HL-60 (cell line): Measurements from ENCODE around the gene TPM3.

Experiments used
- DNase-seq, 2 experiments: peaks; one replicate each; pipeline ENCODE4 v3.0.0-alpha.2; 2010 to 2020; ENCODE audit warnings: low read depth in 1 of 2, low spot score in 1 of 2
- H3K27ac ChIP-seq: fragments of 250-450 bp; sonication (Bioruptor Pico); replicated peaks from 2 replicates; pipeline ENCODE4 v1.5.1; 2020; ENCODE audit warnings: mild to moderate bottlenecking, moderate library complexity
- H3K27me3 ChIP-seq: fragments of 250-450 bp; sonication (Bioruptor Pico); 2 replicates; pipeline ENCODE4 v1.5.1; 2021; ENCODE audit warnings: mild to moderate bottlenecking, moderate library complexity; ENCODE audit not compliant: insufficient read depth, poor library complexity, severe bottlenecking
- H3K4me3 ChIP-seq: replicated peaks from 2 replicates; pipeline ENCODE4 v1.5.1; 2011; ENCODE audit warnings: mild to moderate bottlenecking, control low read depth, low read length; ENCODE audit not compliant: insufficient read depth
- GABPA ChIP-seq: IDR thresholded peaks from 2 replicates; pipeline ENCODE4 v1.6.1; 2012; ENCODE audit warnings: low read depth
- POLR2AphosphoS5 ChIP-seq: IDR thresholded peaks from 2 replicates; pipeline ENCODE4 v1.6.1; 2012; ENCODE audit warnings: low read depth
- SPI1 ChIP-seq: IDR thresholded peaks from 2 replicates; pipeline ENCODE4 v1.6.1; 2012; ENCODE audit warnings: low read depth, mild to moderate bottlenecking, borderline replicate concordance
- TF ChIP-seq, protein P1 (sequence below): IDR thresholded peaks from one replicate; pipeline ENCODE4 v1.5.1; 2011; ENCODE audit warnings: low read length, control low read depth, inconsistent platforms; ENCODE audit not compliant: insufficient read depth
- TF ChIP-seq, protein P2 (sequence below): IDR thresholded peaks from 2 replicates; pipeline ENCODE4 v1.6.1; 2012; ENCODE audit warnings: low read depth; ENCODE audit not compliant: insufficient replicate concordance

TPM3 gene

DNA sequence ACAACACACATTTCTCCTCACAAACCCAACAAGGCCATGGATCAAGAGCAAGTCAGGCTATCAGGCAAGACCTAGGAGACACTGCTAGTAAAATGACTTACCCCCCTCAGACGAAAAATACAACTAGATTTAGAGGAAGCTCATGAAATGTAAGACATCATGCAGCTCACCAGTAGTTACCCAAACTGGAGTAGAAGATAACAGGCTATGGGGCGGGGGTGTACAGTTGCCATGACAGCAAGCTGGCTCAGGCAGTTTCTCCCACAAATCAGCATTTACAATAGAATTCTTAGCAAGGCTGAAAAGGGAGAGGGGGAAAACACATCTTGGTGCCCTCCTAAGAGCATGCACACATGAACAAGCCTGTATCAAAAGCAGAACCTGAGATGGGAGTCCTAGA, 13.9 kb downstream of the TPM3 start:
- Histone ChIP-seq H3K27me3 (no peaks in the 10 kb centered on the region), H3K4me3 (no peak overlapping the region), H3K27ac (peak overlapping the region; percentile 44)
- TF ChIP-seq SPI1 (no peak), POLR2AphosphoS5 (no peak), GABPA (no peak)
- TF ChIP-seq, protein P1, sequence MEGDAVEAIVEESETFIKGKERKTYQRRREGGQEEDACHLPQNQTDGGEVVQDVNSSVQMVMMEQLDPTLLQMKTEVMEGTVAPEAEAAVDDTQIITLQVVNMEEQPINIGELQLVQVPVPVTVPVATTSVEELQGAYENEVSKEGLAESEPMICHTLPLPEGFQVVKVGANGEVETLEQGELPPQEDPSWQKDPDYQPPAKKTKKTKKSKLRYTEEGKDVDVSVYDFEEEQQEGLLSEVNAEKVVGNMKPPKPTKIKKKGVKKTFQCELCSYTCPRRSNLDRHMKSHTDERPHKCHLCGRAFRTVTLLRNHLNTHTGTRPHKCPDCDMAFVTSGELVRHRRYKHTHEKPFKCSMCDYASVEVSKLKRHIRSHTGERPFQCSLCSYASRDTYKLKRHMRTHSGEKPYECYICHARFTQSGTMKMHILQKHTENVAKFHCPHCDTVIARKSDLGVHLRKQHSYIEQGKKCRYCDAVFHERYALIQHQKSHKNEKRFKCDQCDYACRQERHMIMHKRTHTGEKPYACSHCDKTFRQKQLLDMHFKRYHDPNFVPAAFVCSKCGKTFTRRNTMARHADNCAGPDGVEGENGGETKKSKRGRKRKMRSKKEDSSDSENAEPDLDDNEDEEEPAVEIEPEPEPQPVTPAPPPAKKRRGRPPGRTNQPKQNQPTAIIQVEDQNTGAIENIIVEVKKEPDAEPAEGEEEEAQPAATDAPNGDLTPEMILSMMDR, result no peak
- TF ChIP-seq, protein P2, sequence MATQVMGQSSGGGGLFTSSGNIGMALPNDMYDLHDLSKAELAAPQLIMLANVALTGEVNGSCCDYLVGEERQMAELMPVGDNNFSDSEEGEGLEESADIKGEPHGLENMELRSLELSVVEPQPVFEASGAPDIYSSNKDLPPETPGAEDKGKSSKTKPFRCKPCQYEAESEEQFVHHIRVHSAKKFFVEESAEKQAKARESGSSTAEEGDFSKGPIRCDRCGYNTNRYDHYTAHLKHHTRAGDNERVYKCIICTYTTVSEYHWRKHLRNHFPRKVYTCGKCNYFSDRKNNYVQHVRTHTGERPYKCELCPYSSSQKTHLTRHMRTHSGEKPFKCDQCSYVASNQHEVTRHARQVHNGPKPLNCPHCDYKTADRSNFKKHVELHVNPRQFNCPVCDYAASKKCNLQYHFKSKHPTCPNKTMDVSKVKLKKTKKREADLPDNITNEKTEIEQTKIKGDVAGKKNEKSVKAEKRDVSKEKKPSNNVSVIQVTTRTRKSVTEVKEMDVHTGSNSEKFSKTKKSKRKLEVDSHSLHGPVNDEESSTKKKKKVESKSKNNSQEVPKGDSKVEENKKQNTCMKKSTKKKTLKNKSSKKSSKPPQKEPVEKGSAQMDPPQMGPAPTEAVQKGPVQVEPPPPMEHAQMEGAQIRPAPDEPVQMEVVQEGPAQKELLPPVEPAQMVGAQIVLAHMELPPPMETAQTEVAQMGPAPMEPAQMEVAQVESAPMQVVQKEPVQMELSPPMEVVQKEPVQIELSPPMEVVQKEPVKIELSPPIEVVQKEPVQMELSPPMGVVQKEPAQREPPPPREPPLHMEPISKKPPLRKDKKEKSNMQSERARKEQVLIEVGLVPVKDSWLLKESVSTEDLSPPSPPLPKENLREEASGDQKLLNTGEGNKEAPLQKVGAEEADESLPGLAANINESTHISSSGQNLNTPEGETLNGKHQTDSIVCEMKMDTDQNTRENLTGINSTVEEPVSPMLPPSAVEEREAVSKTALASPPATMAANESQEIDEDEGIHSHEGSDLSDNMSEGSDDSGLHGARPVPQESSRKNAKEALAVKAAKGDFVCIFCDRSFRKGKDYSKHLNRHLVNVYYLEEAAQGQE, result no peak
- peak in 1 of 2 experiments; percentile 38 for DNase-seq

DNA sequence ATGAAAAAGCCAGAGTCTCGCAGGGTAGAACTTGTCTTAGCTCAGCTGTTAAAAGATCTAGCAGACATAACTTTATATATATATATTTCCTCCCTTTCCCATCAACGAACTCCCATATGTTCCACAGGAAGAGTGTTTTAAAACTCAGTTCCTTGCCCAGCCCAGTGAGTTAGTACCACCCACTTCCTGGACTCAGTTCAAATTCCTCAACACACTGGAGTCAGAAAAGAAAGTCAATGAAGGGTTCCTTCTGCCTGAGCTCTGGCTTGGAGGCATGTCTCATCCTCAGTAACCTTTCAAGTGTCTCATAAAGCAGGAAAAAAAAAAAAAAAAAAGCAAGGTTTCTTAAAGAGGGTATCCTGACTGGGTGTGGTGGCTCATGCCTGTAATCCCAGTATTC, 15.6 kb downstream of the TPM3 start:
- no peak for DNase-seq
- Histone ChIP-seq H3K27ac (no peak overlapping the region), H3K27me3 (no peaks in the 10 kb centered on the region), H3K4me3 (no peak overlapping the region)
- TF ChIP-seq, protein P1, result no peak
- TF ChIP-seq, protein P2, result no peak
- no peak for TF ChIP-seq POLR2AphosphoS5
- TF ChIP-seq GABPA, result no peak
- no peak for TF ChIP-seq SPI1

DNA sequence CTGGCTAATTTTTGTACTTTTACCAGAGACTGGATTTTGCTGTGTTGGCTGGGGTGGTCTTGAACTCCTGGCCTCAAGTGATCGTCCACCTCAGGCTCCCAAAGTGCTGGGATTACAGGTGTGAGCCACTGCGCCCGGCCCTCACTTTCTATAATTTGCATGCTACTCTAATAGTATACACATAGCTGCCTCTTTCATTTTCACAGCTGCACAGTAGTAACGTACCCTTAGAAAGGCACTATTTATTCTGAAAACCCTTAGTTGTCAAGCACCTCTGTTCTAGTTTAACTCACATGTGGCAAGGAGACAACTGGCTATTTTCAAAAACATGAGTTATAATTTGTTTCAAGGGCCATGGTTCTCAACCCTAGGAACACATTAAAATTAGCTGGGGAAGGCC, 17.2 kb downstream of the TPM3 start:
- TF ChIP-seq SPI1, result no peak
- TF ChIP-seq, protein P2, result no peak
- no peak for TF ChIP-seq POLR2AphosphoS5
- TF ChIP-seq, protein P1, result no peak
- TF ChIP-seq GABPA, result no peak
- no peak overlapping the region for H3K27ac ChIP-seq
- no peak overlapping the region for H3K4me3 ChIP-seq
- H3K27me3 ChIP-seq, result no peaks in the 10 kb centered on the region
- DNase-seq, result no peak
